ENCODE data around the gene XAB2. TPM values are rescaled to one million over a fixed set of nuclear protein-coding genes. Genes with fewer than 3 reads are reported as not detected.

The XAB2 gene
- total and polyA plus RNA-seq, 9 donors: 4.2 to 71.7 (median 50.8) TPM

GRCh38 chr19:7614859-7615741, 14.2 kb downstream of the XAB2 start:
- Histone ChIP-seq H3K27me3 (no peaks in the 10 kb centered on the region), H3K9me3 (no peaks in the 10 kb centered on the region), H3K4me1 (ENCODE audit: insufficient read depth) (no peaks in the 10 kb centered on the region), H3K27ac (no peak overlapping the region), H3K4me3 (no peak overlapping the region), H3K36me3 (no peaks in the 10 kb centered on the region)
- no peak for DNase-seq
- intact Hi-C loops (cut with DNase I): no loop called here
- WGBS, 3 donors: 61 to 81% (median 64%) methylated on average over 36 to 59 of the region's 59 CpGs
- TF ChIP-seq POLR2A (IDR thresholded peaks at IDR 0.05) (no peak), CTCF (IDR thresholded peaks at IDR 0.05) (no peak), EP300 (IDR thresholded peaks at IDR 0.05) (no peak)

- H3K27ac ChIP-seq: no peak overlapping the region
- TF ChIP-seq EP300 (IDR thresholded peaks at IDR 0.05) (no peak), CTCF (IDR thresholded peaks at IDR 0.05) (no peak), POLR2A (IDR thresholded peaks at IDR 0.05) (no peak)
- H3K4me3 ChIP-seq: no peak overlapping the region
- no peaks in the 10 kb centered on the region for H3K9me3 ChIP-seq
- no peaks in the 10 kb centered on the region for H3K36me3 ChIP-seq
- 84 to 91% (median 87%) methylated on average over 76 to 81 of the region's 81 CpGs for WGBS, 3 donors
- H3K27me3 ChIP-seq: no peaks in the 10 kb centered on the region
- no peak for DNase-seq
- intact Hi-C loops (cut with DNase I): no loop called here
- H3K4me1 ChIP-seq (ENCODE audit: insufficient read depth): no peaks in the 10 kb centered on the region
These were observed 16.8 kb downstream of the XAB2 start for GRCh38 chr19:7612282-7613274.

GRCh38 chr19:7611541-7612279, 17.6 kb downstream of the XAB2 start:
- Histone ChIP-seq H3K4me1 (ENCODE audit: insufficient read depth) (no peaks in the 10 kb centered on the region), H3K27ac (no peak overlapping the region), H3K27me3 (no peaks in the 10 kb centered on the region), H3K36me3 (no peaks in the 10 kb centered on the region), H3K9me3 (no peaks in the 10 kb centered on the region), H3K4me3 (no peak overlapping the region)
- TF ChIP-seq CTCF (IDR thresholded peaks at IDR 0.05): no peak
- TF ChIP-seq POLR2A (IDR thresholded peaks at IDR 0.05): no peak
- TF ChIP-seq EP300 (IDR thresholded peaks at IDR 0.05): no peak
- WGBS, 3 donors: 72 to 83% (median 76%) methylated on average over 33 to 41 of the region's 41 CpGs
- DNase-seq: no peak
- intact Hi-C loops (cut with DNase I): no loop called here

Measured in ovary (tissue), 9 donors.